DLD1 (cell line): ENCODE results near the gene PRR7.

Source experiments
- in situ Hi-C: cut with HindIII; loops from 2 replicates; pipeline ENCODE4 v1.10.0; 2017; ENCODE audit warnings: low sequenced_read_pairs

PRR7 gene

DNA sequence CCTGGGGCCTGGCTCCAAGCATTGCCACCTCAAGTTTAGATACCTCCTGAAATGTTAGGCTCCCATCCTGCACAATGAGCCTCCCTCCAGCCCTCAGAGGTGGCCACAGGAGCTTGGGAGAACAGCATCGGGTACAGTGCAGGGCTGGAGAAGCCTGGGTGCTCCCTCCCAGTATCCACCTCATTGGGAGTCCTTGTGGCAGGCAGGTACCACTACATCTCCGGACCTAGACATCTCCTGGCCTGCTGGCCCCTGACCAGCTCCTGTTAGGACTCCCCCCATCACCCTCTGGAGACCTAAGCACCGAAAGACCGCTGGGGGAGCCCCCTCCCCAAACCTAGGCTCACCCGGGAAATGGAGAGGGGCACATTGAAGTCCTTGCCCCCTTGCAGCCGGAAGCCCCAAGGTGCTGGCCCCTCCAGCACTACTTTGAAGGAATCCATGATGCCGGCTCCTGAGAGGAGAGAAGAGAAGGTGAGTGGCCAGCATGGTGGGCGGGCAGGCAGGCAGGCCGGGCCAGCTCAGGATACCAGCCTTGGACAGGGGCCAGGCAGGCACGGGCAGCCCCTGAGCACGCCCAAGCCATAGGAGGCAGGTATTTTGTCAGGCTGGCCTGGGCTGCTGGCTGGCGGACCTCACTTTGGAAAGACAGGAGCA, 49.6 kb downstream of the PRR7 start:
- in situ Hi-C loops, result no loop called here

GRCh38 chr5:177496727-177497291, 50.2 kb downstream of the PRR7 start:
- in situ Hi-C loops, result no loop called here

DNA sequence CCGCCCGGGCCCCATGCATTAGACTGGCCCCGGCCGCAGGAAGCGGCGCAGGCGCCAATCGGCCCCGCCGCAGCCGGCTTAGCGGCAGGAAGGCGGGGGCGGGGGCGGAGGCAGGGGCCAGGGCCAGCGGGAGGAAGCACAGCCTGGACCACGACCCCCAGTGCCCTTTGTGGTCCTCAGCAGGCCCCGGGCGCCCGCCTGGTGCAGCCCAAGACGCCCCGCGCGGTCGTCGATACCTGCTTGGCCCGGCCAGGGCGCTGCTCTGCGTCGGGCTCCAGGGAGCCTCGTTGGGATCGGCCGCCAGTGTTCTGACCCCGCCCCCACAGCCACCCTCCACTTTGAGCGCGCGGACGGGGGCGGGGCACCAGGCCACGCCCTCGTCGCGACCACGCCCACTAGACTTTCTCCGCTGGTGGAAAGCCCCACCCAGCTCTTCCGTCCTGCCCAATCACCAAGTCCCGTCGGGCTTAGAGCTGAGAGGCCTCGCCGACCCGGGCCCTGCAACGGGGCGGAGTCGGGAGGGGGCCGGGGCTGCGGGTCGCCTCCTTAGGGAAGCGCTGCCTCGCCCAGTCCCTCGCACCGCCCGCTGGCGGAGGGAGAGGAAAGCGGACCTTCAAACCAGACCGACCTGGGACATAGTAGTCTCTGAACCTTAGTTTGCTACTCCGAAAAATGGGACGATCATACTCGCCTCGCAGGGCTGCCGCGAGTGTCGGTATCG, 50.8 kb downstream of the PRR7 start, which contains the start of gene PDLIM7:
Gene PDLIM7 (minus strand): TSS at position 313 of the 721 bp plus-strand sequence. CDS start 1,092 bp downstream, outside the sequence.
- in situ Hi-C loops, result no loop called here

DNA sequence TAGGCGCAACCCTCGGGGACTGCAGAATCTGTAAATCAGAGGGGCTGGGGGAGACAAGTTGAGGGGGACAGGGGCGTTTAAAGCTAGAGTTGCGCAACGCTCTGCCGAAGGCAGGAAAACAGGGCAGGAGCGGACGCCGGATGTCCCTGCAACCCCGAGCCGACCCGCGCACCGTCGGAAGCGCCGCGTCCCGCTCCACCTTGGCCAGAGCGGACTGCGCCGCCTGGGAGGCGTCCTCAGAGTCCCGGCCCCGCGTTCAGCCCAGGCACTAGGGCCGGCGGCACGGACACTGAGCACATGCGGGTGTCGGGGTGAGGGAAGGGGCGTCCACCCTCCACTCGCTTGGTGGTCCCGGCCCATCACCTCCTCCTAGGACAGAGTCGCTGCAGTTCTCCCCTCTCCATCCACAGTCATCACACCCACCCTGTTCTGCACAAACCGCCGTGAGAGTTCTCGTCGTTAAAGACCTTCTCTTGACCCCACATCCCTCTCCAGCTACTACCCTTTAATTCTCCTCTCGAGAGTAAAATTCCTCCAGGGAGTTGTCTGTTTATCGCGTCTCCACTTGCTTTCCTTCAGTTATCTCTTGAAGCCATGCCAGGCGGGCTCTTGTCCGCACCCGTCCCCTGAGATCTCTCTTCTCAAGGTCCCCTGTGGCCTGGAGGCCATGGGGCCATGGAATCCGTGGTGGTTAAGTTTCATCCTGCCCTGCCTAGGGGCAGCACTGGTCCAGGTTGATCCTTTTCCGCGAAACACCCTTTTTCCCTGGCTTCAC, 51.6 kb downstream of the PRR7 start:
- in situ Hi-C loops, result no loop called here

DNA sequence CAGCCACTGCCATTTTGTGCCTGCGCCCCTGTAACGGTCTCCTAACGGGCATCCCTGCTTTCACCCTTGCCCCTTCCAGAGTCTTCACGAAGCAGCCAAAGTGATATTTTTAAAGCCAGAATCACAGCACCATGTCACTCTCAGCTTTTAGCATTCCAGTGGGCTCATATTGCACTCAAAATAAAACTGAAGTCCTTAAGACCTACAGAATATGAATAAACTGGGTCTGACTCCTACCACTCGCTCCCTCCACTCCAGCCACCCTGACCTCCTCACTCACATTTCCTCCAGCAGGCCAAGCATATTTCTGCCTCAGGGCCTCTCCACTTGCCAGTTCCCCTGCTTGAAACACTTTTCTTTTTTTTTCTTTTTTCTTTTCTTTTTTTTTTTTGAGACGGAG, 53.2 kb downstream of the PRR7 start:
- in situ Hi-C loops, result no loop called here

- in situ Hi-C loops, result no loop called here
Observed at GRCh38 chr5:177500685-177501522, 54.3 kb downstream of the PRR7 start.

GRCh38 chr5:177501874-177502678, 55.5 kb downstream of the PRR7 start:
- in situ Hi-C loops, result no loop called here

DNA sequence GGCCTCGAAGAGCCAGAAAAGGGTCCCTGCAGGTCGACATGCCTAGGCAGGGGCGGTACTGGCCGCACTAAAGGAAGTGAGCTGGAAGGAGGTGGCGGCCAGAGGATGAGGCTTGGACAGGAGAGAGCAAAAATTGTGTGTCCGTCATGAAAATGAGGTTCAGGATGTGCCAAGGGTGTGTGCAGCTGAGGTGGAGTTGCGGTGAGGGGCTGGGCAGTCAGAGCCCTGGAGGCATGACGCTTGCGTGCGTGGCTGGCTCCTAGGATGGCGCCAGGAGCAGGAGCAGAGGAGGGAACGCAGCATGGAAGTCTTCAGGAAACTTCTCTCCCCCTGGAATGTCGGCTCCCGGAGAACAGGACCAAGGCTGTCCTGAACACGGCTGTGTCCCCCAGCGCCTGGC, 56.3 kb downstream of the PRR7 start:
- in situ Hi-C loops, result no loop called here

DNA sequence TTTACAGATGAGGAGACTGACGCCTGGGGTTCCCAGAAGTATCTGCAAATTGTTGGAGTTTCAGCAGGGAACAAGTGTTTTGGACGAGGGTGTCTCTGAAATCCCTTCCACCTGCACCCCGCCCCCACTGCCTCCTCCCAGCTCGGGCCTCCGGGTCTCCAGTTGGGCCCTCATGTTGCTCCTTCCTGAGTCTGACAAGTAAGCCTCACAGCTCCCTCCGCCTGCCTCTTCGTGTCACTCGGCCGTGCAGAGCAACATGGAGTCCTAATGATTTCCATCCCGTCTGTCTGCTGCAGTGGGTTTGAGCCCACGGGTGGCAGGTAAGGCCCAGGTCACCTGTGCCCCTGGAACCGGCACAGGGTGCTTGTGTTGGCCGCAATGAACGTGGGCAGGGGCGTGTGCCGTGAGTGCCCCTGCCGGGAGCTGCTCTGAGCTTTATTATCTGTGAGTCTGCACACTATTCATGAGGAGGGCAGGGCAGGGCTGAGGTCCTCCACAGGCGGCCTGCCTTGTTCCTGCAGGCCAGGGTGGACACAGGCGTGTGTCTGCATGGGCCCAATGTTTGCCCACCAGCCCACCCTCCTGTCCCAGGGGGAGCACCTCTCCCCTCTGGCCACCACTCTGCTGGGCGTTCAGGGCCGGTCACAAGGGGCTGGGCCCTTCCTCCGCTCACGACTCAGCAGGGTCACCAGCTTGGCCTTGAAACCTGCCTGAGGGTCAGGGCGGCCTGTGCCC, 56.9 kb downstream of the PRR7 start:
- in situ Hi-C loops, result no loop called here

GRCh38 chr5:177504086-177505056, 57.8 kb downstream of the PRR7 start:
- in situ Hi-C loops, result no loop called here

DNA sequence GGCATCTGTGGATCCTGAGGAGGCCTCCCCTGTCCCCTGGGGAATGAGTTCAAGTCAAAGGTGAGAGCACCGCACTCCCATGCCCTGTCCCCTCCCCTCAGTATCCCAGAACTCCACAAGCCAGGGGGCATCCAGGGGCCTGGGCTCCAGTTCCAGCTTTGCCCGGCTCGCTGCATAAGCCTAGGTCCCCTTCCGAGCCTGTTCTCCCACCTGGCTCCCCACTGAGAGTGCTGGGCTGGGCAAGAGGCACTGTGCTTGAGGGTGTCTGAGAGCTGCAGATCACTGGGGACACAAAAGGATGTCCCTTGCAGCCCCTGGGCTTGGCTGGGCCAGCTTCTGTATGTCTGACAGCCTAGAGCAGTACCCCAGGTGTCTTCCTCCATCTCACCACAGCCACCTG, 58.5 kb downstream of the PRR7 start:
- in situ Hi-C loops, result no loop called here
